ENCODE measurements around the gene SOX18.

The SOX18 gene

DNA sequence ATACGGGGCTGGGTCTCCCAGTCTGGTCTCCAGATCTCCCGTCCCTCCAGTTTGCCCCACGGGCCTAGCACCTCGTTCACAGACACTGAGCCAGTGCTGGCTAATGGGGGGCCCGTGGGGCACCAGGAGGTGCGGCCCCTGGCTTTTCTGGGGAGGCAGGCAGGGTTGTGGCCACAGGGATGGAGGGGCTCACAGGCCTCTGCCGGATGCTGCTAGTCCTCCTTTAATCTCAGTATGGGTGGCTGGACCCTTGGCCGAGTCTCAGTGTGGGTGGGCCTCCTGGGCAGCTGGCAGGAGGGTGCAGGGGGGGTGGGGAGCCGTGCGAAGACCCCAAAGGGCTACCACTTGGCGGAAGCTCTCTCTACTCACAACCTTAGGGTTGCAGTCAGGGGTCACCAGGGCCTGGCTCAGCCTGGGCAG, 1.6 kb upstream of the SOX18 start:
- TF ChIP-seq, protein P1, sequence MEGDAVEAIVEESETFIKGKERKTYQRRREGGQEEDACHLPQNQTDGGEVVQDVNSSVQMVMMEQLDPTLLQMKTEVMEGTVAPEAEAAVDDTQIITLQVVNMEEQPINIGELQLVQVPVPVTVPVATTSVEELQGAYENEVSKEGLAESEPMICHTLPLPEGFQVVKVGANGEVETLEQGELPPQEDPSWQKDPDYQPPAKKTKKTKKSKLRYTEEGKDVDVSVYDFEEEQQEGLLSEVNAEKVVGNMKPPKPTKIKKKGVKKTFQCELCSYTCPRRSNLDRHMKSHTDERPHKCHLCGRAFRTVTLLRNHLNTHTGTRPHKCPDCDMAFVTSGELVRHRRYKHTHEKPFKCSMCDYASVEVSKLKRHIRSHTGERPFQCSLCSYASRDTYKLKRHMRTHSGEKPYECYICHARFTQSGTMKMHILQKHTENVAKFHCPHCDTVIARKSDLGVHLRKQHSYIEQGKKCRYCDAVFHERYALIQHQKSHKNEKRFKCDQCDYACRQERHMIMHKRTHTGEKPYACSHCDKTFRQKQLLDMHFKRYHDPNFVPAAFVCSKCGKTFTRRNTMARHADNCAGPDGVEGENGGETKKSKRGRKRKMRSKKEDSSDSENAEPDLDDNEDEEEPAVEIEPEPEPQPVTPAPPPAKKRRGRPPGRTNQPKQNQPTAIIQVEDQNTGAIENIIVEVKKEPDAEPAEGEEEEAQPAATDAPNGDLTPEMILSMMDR (IDR thresholded peaks at IDR 0.05; ENCODE audit: low read depth, low read length, missing control alignments), result no peak
- H3K4me3 ChIP-seq (replicated peaks; ENCODE audit: low read depth, low read length), result no peak overlapping the region
- no peak for DNase-seq (ENCODE audit: extremely low read depth, low read depth)

DNA sequence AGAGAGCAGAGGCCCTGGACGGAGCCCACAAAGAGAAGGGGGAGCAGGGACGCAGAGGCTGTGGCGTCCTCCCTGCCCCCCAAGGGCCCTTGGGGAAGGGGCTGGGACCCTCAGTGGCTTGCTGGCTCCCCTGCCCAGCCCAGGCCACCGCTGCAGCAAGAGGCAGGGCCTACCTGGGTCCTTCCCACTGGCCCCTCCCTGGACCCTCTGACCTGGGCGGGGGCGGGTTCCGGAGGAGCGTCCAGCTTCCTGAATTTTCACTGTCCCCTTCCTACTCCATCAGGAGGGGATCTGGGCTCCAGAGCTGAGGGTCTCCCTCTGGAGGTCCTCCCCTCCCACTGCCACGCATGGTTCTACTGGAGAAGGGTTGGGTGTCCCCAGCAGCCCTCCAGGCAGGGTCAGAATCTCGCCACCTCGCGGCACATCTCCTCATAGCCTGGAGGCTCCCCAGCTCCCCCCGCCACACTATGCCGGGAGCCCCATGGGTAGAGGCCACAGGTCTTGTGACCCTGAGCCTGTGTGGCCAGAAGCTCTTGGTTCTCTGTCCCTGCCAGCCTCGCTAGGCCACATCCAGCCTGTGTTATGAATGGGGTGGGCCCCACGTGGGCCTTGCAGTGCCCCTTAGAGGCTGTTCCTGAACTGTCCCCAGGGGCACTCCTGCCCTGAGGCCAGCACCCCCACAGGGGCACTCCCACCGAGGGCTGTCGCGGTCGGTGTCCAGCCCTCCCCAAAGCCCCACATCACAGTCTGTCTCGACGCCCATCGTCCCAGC, 1.0 kb upstream of the SOX18 start:
- H3K4me3 ChIP-seq (replicated peaks; ENCODE audit: low read depth, low read length), result no peak overlapping the region
- DNase-seq (ENCODE audit: extremely low read depth, low read depth), result no peak
- TF ChIP-seq, protein P1 (IDR thresholded peaks at IDR 0.05; ENCODE audit: low read depth, low read length, missing control alignments), result no peak

DNA sequence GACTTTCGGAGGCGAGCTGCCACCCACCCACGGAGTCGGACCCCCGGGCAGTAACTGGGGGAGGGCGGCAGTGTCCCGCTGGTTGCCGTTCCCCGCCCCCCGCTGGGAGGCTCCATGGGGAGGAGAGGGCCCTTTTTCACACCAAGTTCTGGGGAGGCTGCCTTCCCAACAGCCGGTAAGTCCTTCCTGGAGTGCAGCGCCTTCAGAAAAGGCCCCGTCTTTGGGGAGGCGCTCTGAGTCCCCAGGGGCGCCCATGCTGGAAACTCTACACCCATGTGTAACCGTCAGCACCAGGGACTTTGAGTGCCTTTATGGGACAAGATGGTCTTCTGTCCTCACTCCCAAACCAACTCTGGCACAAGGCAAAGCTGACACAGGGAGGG, 430 bp upstream of the SOX18 start:
- TF ChIP-seq, protein P1 (IDR thresholded peaks at IDR 0.05; ENCODE audit: low read depth, low read length, missing control alignments), result no peak
- no peak for DNase-seq (ENCODE audit: extremely low read depth, low read depth)
- H3K4me3 ChIP-seq (replicated peaks; ENCODE audit: low read depth, low read length), result no peak overlapping the region

DNA sequence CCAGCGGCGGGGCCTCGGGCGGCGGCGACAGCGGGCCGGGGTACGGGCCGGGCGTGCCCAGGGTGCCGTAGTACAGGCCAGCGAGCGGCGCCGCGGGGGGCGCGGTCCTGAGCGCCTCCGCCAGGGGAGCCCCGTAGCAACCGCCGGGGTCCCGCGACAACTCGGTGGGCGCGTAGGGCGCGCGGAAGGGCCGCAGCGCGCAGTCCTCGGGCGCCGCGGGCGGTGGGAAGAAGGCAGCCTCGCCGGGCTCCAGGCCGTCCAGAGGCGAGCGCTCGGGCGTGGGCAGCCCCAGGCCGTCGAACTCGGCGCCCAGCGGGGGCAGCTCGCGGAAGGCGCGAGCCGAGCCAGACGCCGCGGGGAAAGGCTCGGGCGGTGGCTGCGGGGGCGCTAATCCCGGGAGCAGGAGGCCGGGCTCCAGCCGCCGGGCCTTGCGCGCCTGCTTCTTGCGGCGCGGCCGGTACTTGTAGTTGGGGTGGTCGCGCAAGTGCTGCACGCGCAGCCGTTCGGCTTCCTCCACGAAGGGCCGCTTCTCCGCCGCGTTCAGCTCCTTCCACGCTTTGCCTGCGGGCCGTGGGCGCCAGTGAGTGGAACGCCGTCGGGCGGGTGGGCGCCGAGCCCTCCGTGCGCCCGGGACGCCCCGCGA, 916 bp downstream of the SOX18 start:
- TF ChIP-seq, protein P1 (IDR thresholded peaks at IDR 0.05; ENCODE audit: low read depth, low read length, missing control alignments), result no peak
- no peak for DNase-seq (ENCODE audit: extremely low read depth, low read depth)
- H3K4me3 ChIP-seq (replicated peaks; ENCODE audit: low read depth, low read length), result no peak overlapping the region

DNA sequence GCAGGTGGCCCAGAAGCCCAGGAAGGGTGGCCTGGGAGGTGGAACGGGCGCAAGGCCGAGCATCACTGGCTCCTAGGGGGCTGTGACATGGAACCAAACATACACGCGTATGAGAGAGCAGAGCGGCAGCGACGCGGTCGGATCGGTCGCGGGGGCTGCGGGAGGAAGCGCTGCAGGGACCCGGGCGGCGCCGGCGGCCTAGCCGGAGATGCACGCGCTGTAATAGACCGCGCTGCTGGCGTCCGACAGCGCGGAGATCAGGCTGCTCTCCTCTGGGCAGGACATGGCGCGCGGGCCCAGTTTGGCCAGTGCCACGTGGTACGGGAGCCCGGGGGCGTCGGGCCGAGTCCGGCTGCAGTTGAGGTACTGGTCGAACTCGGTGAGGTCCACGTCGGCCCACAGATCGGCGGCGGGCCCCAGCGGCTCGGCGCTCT, 1.5 kb downstream of the SOX18 start:
- TF ChIP-seq, protein P1 (IDR thresholded peaks at IDR 0.05; ENCODE audit: low read depth, low read length, missing control alignments), result no peak
- H3K4me3 ChIP-seq (replicated peaks; ENCODE audit: low read depth, low read length), result no peak overlapping the region
- DNase-seq (ENCODE audit: extremely low read depth, low read depth), result no peak

DNA sequence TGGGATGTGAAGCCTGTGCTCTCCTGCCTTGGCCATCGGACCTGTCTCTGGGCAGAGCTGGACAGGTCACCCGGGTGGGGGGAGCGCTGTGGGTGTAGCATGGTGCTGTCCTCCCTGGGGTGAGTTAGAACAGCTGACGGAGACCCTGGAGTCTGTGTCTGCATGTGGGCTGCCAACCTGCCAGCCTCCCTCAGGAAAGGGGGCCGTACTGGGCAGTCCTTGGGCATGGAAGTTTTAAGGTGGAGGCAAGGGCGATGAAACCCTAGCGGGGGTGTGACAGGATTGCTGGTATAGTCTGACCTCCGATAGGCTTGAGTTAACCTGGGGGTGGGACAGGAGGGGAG, 2.4 kb downstream of the SOX18 start:
- H3K4me3 ChIP-seq (replicated peaks; ENCODE audit: low read depth, low read length), result no peak overlapping the region
- DNase-seq (ENCODE audit: extremely low read depth, low read depth), result no peak
- TF ChIP-seq, protein P1 (IDR thresholded peaks at IDR 0.05; ENCODE audit: low read depth, low read length, missing control alignments), result no peak

Data from HFF-Myc (cell line).